H1 (cell line): ENCODE measurements around the gene GALNTL6. TPM values are rescaled to one million over a fixed set of nuclear protein-coding genes. Genes with fewer than 3 reads are reported as not detected.

ENCODE experiments used
- CTCF ChIA-PET: fragments of 300-600 bp; sonication (Branson Sonifier 250); formaldehyde crosslinking; loops from one replicate; lab custom pipeline; 2021; ENCODE audit not compliant: partially characterized antibody; lab: Charles Lee
- POLR2A ChIA-PET: fragments of 300-600 bp; sonication (Branson Sonifier 250); formaldehyde crosslinking; loops from one replicate; lab custom pipeline; 2021; ENCODE audit warnings: inconsistent platforms; ENCODE audit not compliant: partially characterized antibody; lab: Charles Lee
- DNase-seq, 2 experiments: peaks; one replicate each; pipeline versions ENCODE4 v3.0.0 to v3.0.0-alpha.2; 2010 to 2022; ENCODE audit warnings: low spot score in 2 of 2, low read depth in 1 of 2, mixed read lengths in 1 of 2
- FAIRE-seq: peaks from 2 replicates; lab custom pipeline; 2011; peaks lifted over from hg19 to GRCh38; lab: Jason Lieb, UNC
- H2AFZ ChIP-seq: 2 replicates; pipeline ENCODE4 v1.8.1; 2012; ENCODE audit warnings: low read length, inconsistent platforms
- H2AK5ac ChIP-seq: 2 replicates; pipeline ENCODE4 v1.6.1; 2013; ENCODE audit warnings: low read depth, low read length
- H2BK120ac ChIP-seq: replicated peaks from 2 replicates; pipeline ENCODE3; 2013; ENCODE audit warnings: low read depth, low read length, inconsistent platforms
- H2BK12ac ChIP-seq: 2 replicates; pipeline ENCODE4 v1.6.1; 2013; ENCODE audit warnings: low read depth, low read length
- H2BK15ac ChIP-seq: 2 replicates; pipeline ENCODE4 v1.6.1; 2013; ENCODE audit warnings: low read length
- H2BK20ac ChIP-seq: 2 replicates; pipeline ENCODE4 v1.6.1; 2013; ENCODE audit warnings: low read length
- H2BK5ac ChIP-seq: 2 replicates; pipeline ENCODE4 v1.6.1; 2013; ENCODE audit warnings: low read depth, low read length
- H3K14ac ChIP-seq: 2 replicates; pipeline ENCODE4 v1.6.1; 2013; ENCODE audit warnings: inconsistent platforms; ENCODE audit not compliant: insufficient read length
- H3K18ac ChIP-seq: 2 replicates; pipeline ENCODE4 v1.6.1; 2013; ENCODE audit warnings: low read length; ENCODE audit errors: extremely low read depth
- H3K23ac ChIP-seq: 2 replicates; pipeline ENCODE4 v1.6.1; 2013; ENCODE audit warnings: inconsistent platforms; ENCODE audit not compliant: insufficient read length
- H3K23me2 ChIP-seq: 2 replicates; pipeline ENCODE4 v1.6.1; 2013; ENCODE audit warnings: low read depth, low read length
- H3K27ac ChIP-seq: 2 replicates; pipeline ENCODE4 v1.6.1; 2011; ENCODE audit warnings: low read depth, low read length, inconsistent platforms
- H3K27me3 ChIP-seq, 4 experiments: replicated peaks in 1 of 4; 1 replicate in 1 of 4; 2 replicates in 3 of 4; pipeline versions ENCODE4 v1.6.1 to v1.8.1; 2011 to 2013; ENCODE audit warnings: low read length in 3 of 4, mild to moderate bottlenecking in 3 of 4, inconsistent platforms in 2 of 4, mixed read lengths in 2 of 4, moderate library complexity in 1 of 4; ENCODE audit not compliant: control insufficient read depth in 3 of 4, insufficient read depth in 3 of 4; ENCODE audit errors: extremely low read depth in 1 of 4
- H3K36me3 ChIP-seq, 4 experiments: 2 replicates each; pipeline versions ENCODE4 v1.6.1 to v1.8.1; 2011 to 2013; ENCODE audit warnings: mild to moderate bottlenecking in 4 of 4, low read length in 3 of 4, moderate library complexity in 2 of 4, control low read depth in 1 of 4, inconsistent platforms in 1 of 4; ENCODE audit not compliant: insufficient read depth in 4 of 4, control insufficient read depth in 2 of 4
- H3K4ac ChIP-seq: replicated peaks from 2 replicates; pipeline ENCODE3; 2013; ENCODE audit warnings: low read length, low read depth, mixed read lengths, inconsistent platforms; ENCODE audit not compliant: insufficient read length
- H3K4me1 ChIP-seq, 4 experiments: replicated peaks in 1 of 4; 1 replicate in 1 of 4; 2 replicates in 3 of 4; pipeline versions ENCODE4 v1.6.1 to v1.8.1; 2011 to 2013; ENCODE audit warnings: low read length in 3 of 4, inconsistent platforms in 2 of 4, mixed read lengths in 1 of 4; ENCODE audit not compliant: insufficient read depth in 4 of 4, control insufficient read depth in 3 of 4
- H3K4me2 ChIP-seq, 2 experiments: 2 replicates each; pipeline versions ENCODE4 v1.6.1 to v1.8.1; 2011 to 2013; ENCODE audit warnings: low read depth in 2 of 2, low read length in 2 of 2, control low read depth in 1 of 2, inconsistent platforms in 1 of 2, mild to moderate bottlenecking in 1 of 2; ENCODE audit not compliant: insufficient read depth in 1 of 2
- H3K4me3 ChIP-seq, 4 experiments: fragments of 200-600, 300-600 bp in 1 of 4; sonication (generic), shearing (Covaris generic), sonication (Bioruptor Twin) in 1 of 4; 2 replicates each; pipeline versions ENCODE4 v1.5.1 to v1.8.1; 2011 to 2016; ENCODE audit warnings: low read length in 4 of 4, low read depth in 3 of 4, control low read depth in 2 of 4, inconsistent platforms in 2 of 4, mild to moderate bottlenecking in 2 of 4, mixed read lengths in 1 of 4, moderate library complexity in 1 of 4; ENCODE audit not compliant: insufficient read depth in 2 of 4; ENCODE audit errors: extremely low read depth in 1 of 4
- H3K56ac ChIP-seq: replicated peaks from 2 replicates; pipeline ENCODE3; 2013; ENCODE audit warnings: low read depth, mild to moderate bottlenecking, mixed read lengths, low read length, inconsistent platforms; ENCODE audit not compliant: insufficient read length
- H3K79me1 ChIP-seq: 2 replicates; pipeline ENCODE4 v1.6.1; 2013; ENCODE audit warnings: low read depth, low read length, control low read depth
- H3K79me2 ChIP-seq, 2 experiments: 2 replicates each; pipeline versions ENCODE4 v1.6.1 to v1.8.1; 2012 to 2013; ENCODE audit warnings: low read length in 2 of 2, mild to moderate bottlenecking in 2 of 2, inconsistent platforms in 1 of 2; ENCODE audit not compliant: insufficient read depth in 2 of 2, control insufficient read depth in 1 of 2
- H3K9ac ChIP-seq, 4 experiments: replicated peaks in 1 of 4; 1 replicate in 1 of 4; 2 replicates in 3 of 4; pipeline versions ENCODE4 v1.6.1 to v1.8.1; 2011 to 2013; ENCODE audit warnings: low read depth in 3 of 4, low read length in 3 of 4, control low read depth in 2 of 4, mild to moderate bottlenecking in 2 of 4, moderate library complexity in 2 of 4, inconsistent platforms in 1 of 4; ENCODE audit errors: extremely low read depth in 1 of 4
- H3K9me3 ChIP-seq, 2 experiments: 2 replicates each; pipeline versions ENCODE4 v1.6.1 to v1.8.1; 2012 to 2013; ENCODE audit warnings: mild to moderate bottlenecking in 2 of 2, moderate library complexity in 2 of 2, control low read depth in 1 of 2, inconsistent platforms in 1 of 2, low read depth in 1 of 2, low read length in 1 of 2, mixed read lengths in 1 of 2; ENCODE audit not compliant: insufficient read depth in 2 of 2
- H4K20me1 ChIP-seq, 2 experiments: replicated peaks in 1 of 2; 2 replicates each; pipeline versions ENCODE3 to v1.8.1; 2011 to 2013; ENCODE audit warnings: inconsistent platforms in 2 of 2, low read length in 2 of 2, mild to moderate bottlenecking in 1 of 2; ENCODE audit not compliant: insufficient read depth in 2 of 2, control insufficient read depth in 1 of 2
- H4K5ac ChIP-seq: 2 replicates; pipeline ENCODE4 v1.6.1; 2013; ENCODE audit warnings: low read length, low read depth, mixed read lengths, inconsistent platforms; ENCODE audit not compliant: insufficient read length
- H4K8ac ChIP-seq: 2 replicates; pipeline ENCODE4 v1.8.0; 2013; ENCODE audit warnings: mild to moderate bottlenecking, moderate library complexity, low read length, inconsistent platforms; ENCODE audit not compliant: insufficient read depth; ENCODE audit errors: extremely low read depth
- H4K91ac ChIP-seq: replicated peaks from 2 replicates; pipeline ENCODE3; 2013; ENCODE audit warnings: low read length, mixed read lengths, inconsistent platforms; ENCODE audit not compliant: insufficient read length
- MAFK ChIP-seq: IDR thresholded peaks from 2 replicates; pipeline ENCODE4 v1.6.1; 2012; ENCODE audit warnings: low read depth, mild to moderate bottlenecking, improper control_type of control experiment, low read length
- NANOG ChIP-seq: IDR thresholded peaks from 2 replicates; pipeline ENCODE4 v1.6.1; 2011; ENCODE audit warnings: low read length, low read depth, mild to moderate bottlenecking, inconsistent platforms; ENCODE audit not compliant: insufficient read depth, poor library complexity, severe bottlenecking
- RAD21 ChIP-seq, 2 experiments: IDR thresholded peaks in 1 of 2; conservative IDR thresholded peaks in 1 of 2; 2 replicates each; pipeline ENCODE4 v1.6.1; 2011; ENCODE audit warnings: low read depth in 2 of 2, low read length in 2 of 2, improper control_type of control experiment in 1 of 2, inconsistent platforms in 1 of 2, mild to moderate bottlenecking in 1 of 2, moderate library complexity in 1 of 2
- RNF2 ChIP-seq: fragments of 200-900, 300-1000 bp; sonication (generic); IDR thresholded peaks from 2 replicates; pipeline ENCODE4 v1.7.1; 2016; ENCODE audit warnings: borderline replicate concordance, low read depth, mild to moderate bottlenecking, antibody characterized with exemption, low read length; ENCODE audit not compliant: poor library complexity, severe bottlenecking; ENCODE audit errors: missing control alignments
- SIX5 ChIP-seq: IDR thresholded peaks from 2 replicates; pipeline ENCODE4 v1.6.1; 2011; ENCODE audit warnings: mild to moderate bottlenecking, low read depth, low read length
- TEAD4 ChIP-seq: IDR thresholded peaks from 2 replicates; pipeline ENCODE4 v1.6.1; 2012; ENCODE audit warnings: low read depth, low read length, inconsistent platforms, mixed read lengths
- WGBS, 2 experiments: shearing (Covaris generic) in 1 of 2; methylation state at CpG; one replicate each; pipeline versions ENCODE4 v1.1.6 to v1.1.7; 2013 to 2015; ENCODE audit warnings: low lambda C conversion rate in 2 of 2, mixed read lengths in 2 of 2, inconsistent platforms in 1 of 2, low coverage in 1 of 2, missing lambda C conversion rate in 1 of 2; ENCODE audit not compliant: insufficient replicate concordance in 2 of 2, insufficient coverage in 1 of 2, insufficient read length in 1 of 2; ENCODE audit errors: extremely low coverage in 1 of 2, missing lambda C conversion rate in 1 of 2; 5-methylcytosine and 5-hydroxymethylcytosine counted together
- polyA plus RNA-seq, 7 experiments: library from polyadenylated mRNA; depleted of rRNA in 3 of 7; stranded (reverse) in 5 of 7; unstranded in 2 of 7; fragments of >200 nt in 5 of 7; fragments of 200-250 nt in 2 of 7; gene quantifications; 1 replicate in 5 of 7; 2 replicates in 1 of 7; 4 replicates in 1 of 7; pipeline versions ENCODE4 v1.2.1 to v1.2.3, GENCODE V29; 2011 to 2013; ENCODE audit warnings: missing spikeins in 2 of 7, mixed read lengths in 2 of 7
- total RNA-seq: library from RNA; stranded (reverse); fragmentation: NEBNext Ultra II Directional; extraction: Animal tissue kit (Norgen Biotek cat#: 25700); gene quantifications from 2 replicates; pipeline ENCODE4 v1.2.1, GENCODE V29; 2021

GALNTL6 gene
- total and polyA plus RNA-seq, 2 of the 8 experiments (the other 6 are each of a cell fraction or from before 2014, with no cell fraction given): 0.03 to 0.32 TPM

DNA sequence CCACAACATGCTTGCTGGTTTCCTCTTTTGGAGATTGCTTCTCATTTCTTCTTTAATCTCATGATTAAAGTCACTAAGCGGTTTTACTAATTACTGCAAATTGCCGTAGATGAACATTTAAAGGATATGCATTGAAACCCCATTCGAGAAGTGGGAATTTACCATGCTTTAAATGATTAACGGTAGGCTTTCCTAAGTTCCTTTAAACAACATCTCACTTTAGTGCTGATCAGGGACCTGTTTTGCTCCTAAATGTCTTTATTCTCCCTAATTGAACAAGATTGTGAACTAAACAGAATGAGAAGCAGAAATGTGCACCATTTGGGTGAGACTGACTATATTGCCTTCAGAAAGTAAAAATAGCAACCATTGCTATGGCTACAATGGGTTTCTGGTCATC is 430.3 kb downstream of the GALNTL6 start:
- Histone ChIP-seq H2BK120ac (no peak overlapping the region), H2BK5ac (no peak overlapping the region), H4K5ac (no peak overlapping the region), H3K4ac (no peak overlapping the region), H3K27ac (no peak overlapping the region), H3K23me2 (no peaks in the 10 kb centered on the region), H3K4me1 (no peaks in the 10 kb centered on the region), H3K79me1 (no peaks in the 10 kb centered on the region), H3K9me3 (no peaks in the 10 kb centered on the region), H4K91ac (no peak overlapping the region), H3K4me3 (no peak overlapping the region), H3K9ac (no peak overlapping the region), H2AFZ (0 out of 2 replicates have a peak overlapping the region, but pooled peaks have one; percentile 67), H3K4me2 (no peak overlapping the region), H3K36me3 (no peaks in the 10 kb centered on the region), H3K23ac (no peak overlapping the region), H3K56ac (no peak overlapping the region), H2AK5ac (no peak overlapping the region), H2BK20ac (no peak overlapping the region), H3K79me2 (no peaks in the 10 kb centered on the region), H3K18ac (no peak overlapping the region), H2BK15ac (no peak overlapping the region), H3K14ac (no peak overlapping the region), H2BK12ac (no peak overlapping the region), H3K27me3 (no peaks in the 10 kb centered on the region), H4K20me1 (no peaks in the 10 kb centered on the region), H4K8ac (no peak overlapping the region)
- POLR2A ChIA-PET: no interaction called here
- 95% methylated on average over 4 of the region's 4 CpGs; no CpG with 5 or more reads in 1 of the 2 experiments for WGBS, 2 experiments
- TF ChIP-seq RAD21 (IDR thresholded peaks at IDR 0.05 in 1 of 2, conservative IDR thresholded peaks at IDR 0.05 in 1 of 2; ENCODE audit: low read depth in 2 of 2, low read length in 2 of 2) (no peak), TEAD4 (no peak), NANOG (no peak), RNF2 (no peak), SIX5 (no peak), MAFK (no peak)
- FAIRE-seq: no peak
- CTCF ChIA-PET: no interaction called here
- no peak for DNase-seq
